Panc1 (cell line): ENCODE data around the gene CD79A. TPM values are rescaled to one million over a fixed set of nuclear protein-coding genes. Genes with fewer than 3 reads are reported as not detected.

Experiments used
- ATAC-seq: fragments of 200-7000 bp; cut with Tn5 transposase; 2 replicates; pipeline ENCODE4 v1.9.1; 2020; ENCODE audit warnings: mild to moderate bottlenecking, moderate library complexity
- BruUV-seq: library from RNA; stranded (reverse); fragments of 400-500 nt; replicated peaks from 2 replicates; lab custom pipeline; 2021; lab: Mats Ljungman, UMichigan
- CTCF ChIA-PET: fragments of 300-600 bp; sonication (Branson Sonifier 250); formaldehyde crosslinking; loops from one replicate; lab custom pipeline; 2022; ENCODE audit warnings: antibody characterized with exemption; lab: Charles Lee
- POLR2A ChIA-PET: fragments of 300-600 bp; sonication (Branson Sonifier 250); formaldehyde crosslinking; loops from one replicate; lab custom pipeline; 2022; ENCODE audit warnings: antibody characterized with exemption; lab: Charles Lee
- DNase-seq: peaks from one replicate; pipeline ENCODE4 v3.0.0-alpha.2; 2010; ENCODE audit warnings: low read depth, low spot score
- H3K27ac ChIP-seq: 2 replicates; pipeline ENCODE4 v1.5.1; 2011; ENCODE audit warnings: mild to moderate bottlenecking, low read length, inconsistent platforms
- H3K27me3 ChIP-seq: fragments of 200-500 bp; sonication (Bioruptor generic); 2 replicates; pipeline ENCODE4 v1.6.0; 2014; ENCODE audit warnings: low read length, inconsistent platforms; ENCODE audit not compliant: control insufficient read depth, insufficient read depth
- H3K36me3 ChIP-seq: fragments of 200-500 bp; sonication (Bioruptor generic); 2 replicates; pipeline ENCODE4 v1.5.1; 2014; ENCODE audit warnings: inconsistent platforms, mild to moderate bottlenecking, low read length, moderate library complexity; ENCODE audit not compliant: control insufficient read depth, insufficient read depth
- H3K4me1 ChIP-seq: 2 replicates; pipeline ENCODE4 v1.5.1; 2011; ENCODE audit warnings: inconsistent platforms, mild to moderate bottlenecking, low read length, moderate library complexity; ENCODE audit not compliant: control insufficient read depth, insufficient read depth
- H3K4me3 ChIP-seq, 2 experiments: 2 replicates each; pipeline ENCODE4 v1.5.1; 2011 to 2012; ENCODE audit warnings: low read depth in 2 of 2, low read length in 2 of 2, mild to moderate bottlenecking in 2 of 2, inconsistent platforms in 1 of 2, moderate library complexity in 1 of 2
- H3K9me3 ChIP-seq: fragments of 200-500 bp; sonication (Bioruptor generic); 2 replicates; pipeline ENCODE4 v1.5.1; 2014; ENCODE audit warnings: low read depth, mild to moderate bottlenecking, inconsistent platforms, low read length, moderate library complexity; ENCODE audit not compliant: control insufficient read depth, insufficient read depth
- POLR2AphosphoS5 ChIP-seq: IDR thresholded peaks from 2 replicates; pipeline ENCODE4 v1.6.1; 2012; ENCODE audit warnings: mild to moderate bottlenecking, low read depth, low read length, moderate library complexity
- SIN3A ChIP-seq: IDR thresholded peaks from 2 replicates; pipeline ENCODE4 v1.6.1; 2012; ENCODE audit warnings: low read depth, mild to moderate bottlenecking, low read length, moderate library complexity, borderline replicate concordance; ENCODE audit not compliant: insufficient read depth
- TCF7L2 ChIP-seq: IDR thresholded peaks from 2 replicates; pipeline ENCODE4 v1.6.1; 2011; ENCODE audit warnings: mild to moderate bottlenecking, low read depth, low read length, inconsistent platforms
- in situ Hi-C: cut with HindIII; loops from 2 replicates; pipeline ENCODE4 v1.10.0; 2016; ENCODE audit warnings: low sequenced_read_pairs, low pct_unique_long_range_greater_than_20kb
- intact Hi-C: fragments of 100-400 bp; cut with micrococcal nuclease; formaldehyde crosslinking; loops from one replicate; pipeline ENCODE4 v1.10.0; 2022; ENCODE audit not compliant: unreplicated experiment
- total RNA-seq: library from RNA; stranded (reverse); gene quantifications from one replicate; pipeline ENCODE4 v1.2.1, GENCODE V29; 2021; ENCODE audit not compliant: unreplicated experiment
- TF ChIP-seq, protein P1 (sequence below): fragments of 450-650 bp; IDR thresholded peaks from 2 replicates; pipeline ENCODE4 v1.5.1; 2017; ENCODE audit warnings: mild to moderate bottlenecking
- TF ChIP-seq, protein P2 (sequence below), 2 experiments: IDR thresholded peaks; 2 replicates each; pipeline ENCODE4 v1.6.1; 2011 to 2012; ENCODE audit warnings: low read depth in 2 of 2, control low read depth in 1 of 2, low read length in 1 of 2, mild to moderate bottlenecking in 1 of 2, moderate library complexity in 1 of 2; ENCODE audit not compliant: insufficient read depth in 1 of 2

Gene CD79A
- total RNA-seq, 1 experiment from 2014 or later: 0.59 TPM

DNA sequence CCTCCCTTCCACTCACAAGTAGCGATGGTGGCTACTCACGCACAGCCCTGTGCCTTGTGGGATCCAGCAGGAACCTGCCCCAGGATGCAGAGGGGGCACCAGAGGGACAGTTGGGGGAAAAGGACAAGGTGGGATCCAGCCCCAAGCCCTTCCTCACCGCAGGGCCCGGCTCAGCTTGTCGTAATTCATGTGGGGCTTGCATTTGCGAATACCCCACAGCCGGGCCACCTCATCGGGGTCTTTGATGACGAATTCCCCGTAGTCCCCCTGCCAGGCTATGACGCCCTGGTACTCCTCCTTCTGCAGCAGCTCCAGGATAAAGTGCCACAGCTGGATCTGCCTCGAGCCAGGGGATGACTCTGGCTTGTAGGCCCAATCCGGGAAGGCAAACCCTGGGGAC lies 32.6 kb downstream of the CD79A start:
- intact Hi-C loops: no loop called here

DNA sequence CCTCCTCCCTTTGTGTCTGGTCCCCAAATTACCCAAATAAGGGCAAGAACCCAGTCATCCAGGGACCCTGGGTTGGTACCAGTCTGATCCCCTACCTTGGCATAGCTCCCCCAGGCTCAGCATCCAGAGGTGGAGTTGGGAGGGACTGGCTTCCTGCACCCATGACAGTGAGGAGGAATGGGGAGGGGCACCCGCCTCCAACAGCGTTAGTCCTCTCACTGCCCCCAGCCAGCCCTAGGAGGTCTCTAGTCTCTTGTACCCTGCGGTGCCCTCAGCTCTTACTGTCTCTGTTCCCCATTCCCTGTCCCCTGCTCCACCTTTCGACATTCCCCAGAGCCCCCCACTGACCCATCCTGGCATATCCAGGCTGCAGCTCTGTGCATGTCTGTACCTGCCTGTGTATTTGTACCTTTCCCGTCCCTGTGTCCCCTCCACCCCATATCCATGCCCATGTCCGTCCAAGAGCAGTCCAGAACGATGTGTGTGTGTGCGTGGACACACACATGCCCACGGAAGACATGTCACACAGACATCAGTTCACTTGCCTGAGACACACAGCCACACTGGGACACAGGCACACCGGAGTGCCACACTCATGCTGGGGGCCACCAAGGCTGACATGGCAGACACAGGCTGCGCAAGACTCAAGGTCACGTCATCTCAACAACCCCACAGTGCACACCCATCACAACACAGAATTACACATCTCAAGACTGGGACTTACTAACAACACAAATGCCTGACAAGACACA lies 33.3 kb downstream of the CD79A start:
- no TSS peak for BruUV-seq
- H3K4me1 ChIP-seq: no peaks in the 10 kb centered on the region
- H3K27ac ChIP-seq: no peak overlapping the region
- ChIA-PET CTCF (no interaction called here), POLR2A (no interaction called here)
- TF ChIP-seq TCF7L2 (no peak), POLR2AphosphoS5 (no peak), SIN3A (no peak)
- TF ChIP-seq, protein P1, sequence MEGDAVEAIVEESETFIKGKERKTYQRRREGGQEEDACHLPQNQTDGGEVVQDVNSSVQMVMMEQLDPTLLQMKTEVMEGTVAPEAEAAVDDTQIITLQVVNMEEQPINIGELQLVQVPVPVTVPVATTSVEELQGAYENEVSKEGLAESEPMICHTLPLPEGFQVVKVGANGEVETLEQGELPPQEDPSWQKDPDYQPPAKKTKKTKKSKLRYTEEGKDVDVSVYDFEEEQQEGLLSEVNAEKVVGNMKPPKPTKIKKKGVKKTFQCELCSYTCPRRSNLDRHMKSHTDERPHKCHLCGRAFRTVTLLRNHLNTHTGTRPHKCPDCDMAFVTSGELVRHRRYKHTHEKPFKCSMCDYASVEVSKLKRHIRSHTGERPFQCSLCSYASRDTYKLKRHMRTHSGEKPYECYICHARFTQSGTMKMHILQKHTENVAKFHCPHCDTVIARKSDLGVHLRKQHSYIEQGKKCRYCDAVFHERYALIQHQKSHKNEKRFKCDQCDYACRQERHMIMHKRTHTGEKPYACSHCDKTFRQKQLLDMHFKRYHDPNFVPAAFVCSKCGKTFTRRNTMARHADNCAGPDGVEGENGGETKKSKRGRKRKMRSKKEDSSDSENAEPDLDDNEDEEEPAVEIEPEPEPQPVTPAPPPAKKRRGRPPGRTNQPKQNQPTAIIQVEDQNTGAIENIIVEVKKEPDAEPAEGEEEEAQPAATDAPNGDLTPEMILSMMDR: no peak
- no peaks in the 10 kb centered on the region; the same call in 1 of the 2 replicates for H3K27me3 ChIP-seq
- no peaks in the 10 kb centered on the region for H3K36me3 ChIP-seq
- intact Hi-C loops (no loop called here), in situ Hi-C loops (no loop called here)
- H3K4me3 ChIP-seq: no peak overlapping the region
- ATAC-seq (0 out of 2 replicates have a peak, but pooled peaks have one; percentile 18), DNase-seq (no peak)
- H3K9me3 ChIP-seq: no peaks in the 10 kb centered on the region

More for the DNA sequence above, 32.6 kb downstream of the CD79A start:
- TF ChIP-seq TCF7L2 (no peak), SIN3A (no peak), POLR2AphosphoS5 (no peak)
- TF ChIP-seq, protein P1: no peak
- TF ChIP-seq, protein P2, sequence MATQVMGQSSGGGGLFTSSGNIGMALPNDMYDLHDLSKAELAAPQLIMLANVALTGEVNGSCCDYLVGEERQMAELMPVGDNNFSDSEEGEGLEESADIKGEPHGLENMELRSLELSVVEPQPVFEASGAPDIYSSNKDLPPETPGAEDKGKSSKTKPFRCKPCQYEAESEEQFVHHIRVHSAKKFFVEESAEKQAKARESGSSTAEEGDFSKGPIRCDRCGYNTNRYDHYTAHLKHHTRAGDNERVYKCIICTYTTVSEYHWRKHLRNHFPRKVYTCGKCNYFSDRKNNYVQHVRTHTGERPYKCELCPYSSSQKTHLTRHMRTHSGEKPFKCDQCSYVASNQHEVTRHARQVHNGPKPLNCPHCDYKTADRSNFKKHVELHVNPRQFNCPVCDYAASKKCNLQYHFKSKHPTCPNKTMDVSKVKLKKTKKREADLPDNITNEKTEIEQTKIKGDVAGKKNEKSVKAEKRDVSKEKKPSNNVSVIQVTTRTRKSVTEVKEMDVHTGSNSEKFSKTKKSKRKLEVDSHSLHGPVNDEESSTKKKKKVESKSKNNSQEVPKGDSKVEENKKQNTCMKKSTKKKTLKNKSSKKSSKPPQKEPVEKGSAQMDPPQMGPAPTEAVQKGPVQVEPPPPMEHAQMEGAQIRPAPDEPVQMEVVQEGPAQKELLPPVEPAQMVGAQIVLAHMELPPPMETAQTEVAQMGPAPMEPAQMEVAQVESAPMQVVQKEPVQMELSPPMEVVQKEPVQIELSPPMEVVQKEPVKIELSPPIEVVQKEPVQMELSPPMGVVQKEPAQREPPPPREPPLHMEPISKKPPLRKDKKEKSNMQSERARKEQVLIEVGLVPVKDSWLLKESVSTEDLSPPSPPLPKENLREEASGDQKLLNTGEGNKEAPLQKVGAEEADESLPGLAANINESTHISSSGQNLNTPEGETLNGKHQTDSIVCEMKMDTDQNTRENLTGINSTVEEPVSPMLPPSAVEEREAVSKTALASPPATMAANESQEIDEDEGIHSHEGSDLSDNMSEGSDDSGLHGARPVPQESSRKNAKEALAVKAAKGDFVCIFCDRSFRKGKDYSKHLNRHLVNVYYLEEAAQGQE (IDR thresholded peaks at IDR 0.05; ENCODE audit: insufficient read depth in 1 of 2, low read depth in 2 of 2, low read length in 1 of 2): no peak
- Histone ChIP-seq H3K4me3 (no peak overlapping the region), H3K27ac (no peak overlapping the region), H3K27me3 (no peaks in the 10 kb centered on the region; the same call in 1 of the 2 replicates), H3K4me1 (no peaks in the 10 kb centered on the region), H3K9me3 (no peaks in the 10 kb centered on the region), H3K36me3 (no peaks in the 10 kb centered on the region)
- ChIA-PET CTCF (no interaction called here), POLR2A (no interaction called here)
- in situ Hi-C loops: no loop called here
- ATAC-seq: no peak
- no TSS peak for BruUV-seq
- DNase-seq: no peak
